Measurements from ENCODE around the gene ZNF385B.

Gene ZNF385B

GRCh38 chr2:179434357-179434756 lies 427.1 kb downstream of the ZNF385B start:
- no peak for DNase-seq (ENCODE audit: low spot score)
- TF ChIP-seq CTCF (IDR thresholded peaks at IDR 0.05; ENCODE audit: extremely low read depth, missing control alignments) = no peak

- DNase-seq (ENCODE audit: low spot score) = no peak
- no peak for TF ChIP-seq CTCF (IDR thresholded peaks at IDR 0.05; ENCODE audit: extremely low read depth, missing control alignments)
Observed at GRCh38 chr2:179432751-179433150, 428.7 kb downstream of the ZNF385B start.

- no peak for DNase-seq (ENCODE audit: low spot score)
- no peak for TF ChIP-seq CTCF (IDR thresholded peaks at IDR 0.05; ENCODE audit: extremely low read depth, missing control alignments)
Observed at GRCh38 chr2:179429597-179429996, 431.8 kb downstream of the ZNF385B start.

- DNase-seq (ENCODE audit: low spot score) = no peak
- no peak for TF ChIP-seq CTCF (IDR thresholded peaks at IDR 0.05; ENCODE audit: extremely low read depth, missing control alignments)
Observed at GRCh38 chr2:179429060-179429471, 432.3 kb downstream of the ZNF385B start.

- TF ChIP-seq CTCF (IDR thresholded peaks at IDR 0.05; ENCODE audit: extremely low read depth, missing control alignments) = no peak
- DNase-seq (ENCODE audit: low spot score) = no peak
Observed at GRCh38 chr2:179428649-179429048, 432.8 kb downstream of the ZNF385B start.

GRCh38 chr2:179427065-179427464 lies 434.3 kb downstream of the ZNF385B start:
- DNase-seq (ENCODE audit: low spot score) = no peak
- no peak for TF ChIP-seq CTCF (IDR thresholded peaks at IDR 0.05; ENCODE audit: extremely low read depth, missing control alignments)

GRCh38 chr2:179424571-179424970 lies 436.8 kb downstream of the ZNF385B start:
- TF ChIP-seq CTCF (IDR thresholded peaks at IDR 0.05; ENCODE audit: extremely low read depth, missing control alignments) = no peak
- DNase-seq (ENCODE audit: low spot score) = no peak

Data from GM20000 (cell line).